ENCODE data around the gene TXNRD1.
A peak's percentile ranks its signal among the peaks of the same experiment; 100 is the strongest.
"Not testable (repeated sequence)": the region's sequence is repeated elsewhere in the genome, so short reads cannot be mapped to it uniquely, and the experiment has no call there.

The TXNRD1 gene

GRCh38 chr12:104197264-104197663, 18.3 kb upstream of the TXNRD1 start:
- DNase-seq, result no peak

GRCh38 chr12:104199964-104200363, 15.6 kb upstream of the TXNRD1 start:
- no peak for DNase-seq

- DNase-seq, result peak; percentile 26 to 44
These were observed 14.2 kb upstream of the TXNRD1 start for GRCh38 chr12:104201238-104202001.

GRCh38 chr12:104204690-104205480, 10.7 kb upstream of the TXNRD1 start:
- no peak for DNase-seq

GRCh38 chr12:104207416-104208205, 8.0 kb upstream of the TXNRD1 start:
- no peak for DNase-seq

GRCh38 chr12:104212516-104212915, 3.1 kb upstream of the TXNRD1 start:
- no peak for DNase-seq

- DNase-seq, result no peak
These were observed 1.6 kb upstream of the TXNRD1 start for GRCh38 chr12:104213952-104214351.

GRCh38 chr12:104216521-104216924, 944 bp downstream of the TXNRD1 start:
- DNase-seq, result no peak

- DNase-seq, result not testable (repeated sequence)
These were observed 2.9 kb downstream of the TXNRD1 start for GRCh38 chr12:104218506-104218905.

- no peak for DNase-seq
These were observed 3.4 kb downstream of the TXNRD1 start for GRCh38 chr12:104218935-104219334.

- DNase-seq, result no peak
These were observed 3.8 kb downstream of the TXNRD1 start for GRCh38 chr12:104219361-104219892.

- DNase-seq, result peak; percentile 60
These were observed 4.4 kb downstream of the TXNRD1 start for GRCh38 chr12:104219908-104220404.

GRCh38 chr12:104220931-104221330, 5.4 kb downstream of the TXNRD1 start:
- no peak for DNase-seq

- DNase-seq, result no peak
These were observed 7.4 kb downstream of the TXNRD1 start for GRCh38 chr12:104222976-104223375.

- no peak for DNase-seq
These were observed 8.1 kb downstream of the TXNRD1 start for GRCh38 chr12:104223712-104224111.

- DNase-seq, result no peak
These were observed 11.1 kb downstream of the TXNRD1 start for GRCh38 chr12:104226672-104227071.

GRCh38 chr12:104230304-104231095, 14.9 kb downstream of the TXNRD1 start:
- DNase-seq, result no peak

GRCh38 chr12:104232609-104233280, 17.2 kb downstream of the TXNRD1 start:
- DNase-seq, result no peak

GRCh38 chr12:104234926-104235499, 19.4 kb downstream of the TXNRD1 start:
- no peak for DNase-seq

- DNase-seq, result no peak
These were observed 22.4 kb downstream of the TXNRD1 start for GRCh38 chr12:104237930-104238329.

Measured in stimulated activated CD4-positive, alpha-beta T cell treated with anti-CD3 and anti-CD28 coated beads, Interleukin-2, amount 100 ng/mL, for 24 hours (primary cell).